ENCODE measurements around the gene UBE2C. TPM values are rescaled to one million over a fixed set of nuclear protein-coding genes. Genes with fewer than 3 reads are reported as not detected.

Gene UBE2C
- total RNA-seq, 1 experiment from 2014 or later: 268 TPM

DNA sequence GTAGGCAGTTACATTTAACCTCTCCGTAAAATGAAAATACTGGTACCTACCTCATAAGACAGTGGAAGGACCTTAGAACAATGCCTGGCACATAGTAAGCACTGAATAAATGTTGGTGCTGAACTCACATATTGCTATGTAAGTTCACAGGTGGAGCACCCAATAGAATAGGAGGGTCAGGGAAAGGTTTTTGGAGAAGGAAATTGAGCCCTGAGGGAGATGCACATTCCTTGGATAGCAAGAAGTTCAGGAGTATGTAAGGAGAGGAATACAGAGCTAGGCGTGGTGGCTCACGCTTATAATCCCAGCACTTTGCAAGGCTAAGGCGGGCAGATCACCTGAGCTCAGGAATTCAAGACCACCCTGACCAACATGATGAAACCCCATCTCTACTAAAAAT, 7.0 kb downstream of the UBE2C start:
- no peak overlapping the region; a peak in 1 of 5 replicates for H3K4me3 Mint-ChIP-seq
- Histone ChIP-seq H3K4me1 (ENCODE audit: insufficient read depth, low read length) (no peaks in the 10 kb centered on the region), H4K5ac (ENCODE audit: insufficient read length, low read depth, low read length) (no peak overlapping the region), H4K91ac (ENCODE audit: insufficient read length, low read depth, low read length) (no peak overlapping the region), H2BK120ac (ENCODE audit: low read depth, low read length, poor library complexity, severe bottlenecking) (no peak overlapping the region), H2AFZ (ENCODE audit: low read length) (no peak overlapping the region), H2BK20ac (ENCODE audit: low read depth, low read length, poor library complexity, severe bottlenecking) (no peak overlapping the region), H4K8ac (replicated peaks; ENCODE audit: insufficient read length, low read depth, low read length) (no peak overlapping the region), H3K27me3 (ENCODE audit: insufficient read depth, low read length) (no peaks in the 10 kb centered on the region; the same call in 1 of the 2 replicates), H2AK5ac (ENCODE audit: insufficient read length, low read length) (no peak overlapping the region), H3K27ac (ENCODE audit: insufficient read length, low read depth, low read length) (no peak overlapping the region), H3K9me3 (ENCODE audit: control insufficient read depth, low read depth, low read length) (no peaks in the 10 kb centered on the region), H3K79me2 (ENCODE audit: insufficient read depth, low read length) (no peaks in the 10 kb centered on the region), H2BK5ac (ENCODE audit: insufficient read length, low read length) (no peak overlapping the region), H3K56ac (ENCODE audit: insufficient read length, low read depth, low read length) (no peak overlapping the region), H3K18ac (ENCODE audit: insufficient read length, low read depth, low read length) (no peak overlapping the region), H3K4ac (ENCODE audit: low read depth, low read length) (no peak overlapping the region), H3T11ph (ENCODE audit: low read length) (no peak overlapping the region), H2BK15ac (ENCODE audit: low read depth, low read length) (no peak overlapping the region), H3K9ac (ENCODE audit: extremely low read depth, insufficient read length, low read length) (no peak overlapping the region), H3K14ac (ENCODE audit: insufficient read depth, low read length) (no peak overlapping the region), H2BK12ac (ENCODE audit: insufficient read length, low read depth, low read length) (no peak overlapping the region), H4K20me1 (ENCODE audit: control insufficient read depth, insufficient read depth, insufficient read length) (no peaks in the 10 kb centered on the region), H3K23ac (ENCODE audit: insufficient read length, low read depth, low read length) (no peak overlapping the region), H3K4me2 (ENCODE audit: insufficient read depth, insufficient read length, low read length) (no peak overlapping the region), H3K23me2 (ENCODE audit: insufficient read length, low read depth, low read length, poor library complexity, severe bottlenecking) (no peaks in the 10 kb centered on the region), H3K79me1 (ENCODE audit: insufficient read depth, low read depth, low read length, poor library complexity, severe bottlenecking) (peaks cover under 1% of the 10 kb centered on the region)
- H3K36me3 Mint-ChIP-seq (ENCODE audit: insufficient read depth in 1 of 3, low read depth in 3 of 3): peaks cover 16 to 27% (median 23%) of the 10 kb centered on the region in 3 experiments
- TF ChIP-seq, protein P1, sequence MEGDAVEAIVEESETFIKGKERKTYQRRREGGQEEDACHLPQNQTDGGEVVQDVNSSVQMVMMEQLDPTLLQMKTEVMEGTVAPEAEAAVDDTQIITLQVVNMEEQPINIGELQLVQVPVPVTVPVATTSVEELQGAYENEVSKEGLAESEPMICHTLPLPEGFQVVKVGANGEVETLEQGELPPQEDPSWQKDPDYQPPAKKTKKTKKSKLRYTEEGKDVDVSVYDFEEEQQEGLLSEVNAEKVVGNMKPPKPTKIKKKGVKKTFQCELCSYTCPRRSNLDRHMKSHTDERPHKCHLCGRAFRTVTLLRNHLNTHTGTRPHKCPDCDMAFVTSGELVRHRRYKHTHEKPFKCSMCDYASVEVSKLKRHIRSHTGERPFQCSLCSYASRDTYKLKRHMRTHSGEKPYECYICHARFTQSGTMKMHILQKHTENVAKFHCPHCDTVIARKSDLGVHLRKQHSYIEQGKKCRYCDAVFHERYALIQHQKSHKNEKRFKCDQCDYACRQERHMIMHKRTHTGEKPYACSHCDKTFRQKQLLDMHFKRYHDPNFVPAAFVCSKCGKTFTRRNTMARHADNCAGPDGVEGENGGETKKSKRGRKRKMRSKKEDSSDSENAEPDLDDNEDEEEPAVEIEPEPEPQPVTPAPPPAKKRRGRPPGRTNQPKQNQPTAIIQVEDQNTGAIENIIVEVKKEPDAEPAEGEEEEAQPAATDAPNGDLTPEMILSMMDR (conservative IDR thresholded peaks at IDR 0.05): no peak
- peak overlapping the region in 1 of 3 experiments; percentile 69; a peak in 2 of 7 replicates for H3K27ac Mint-ChIP-seq
- peaks cover 22% of the 10 kb centered on the region for H3K27me3 Mint-ChIP-seq (ENCODE audit: low read depth)
- DNase-seq: no peak
- H3K4me1 Mint-ChIP-seq: peaks cover 14 to 21% of the 10 kb centered on the region in 2 experiments
- H3K9me3 Mint-ChIP-seq: no peaks in the 10 kb centered on the region; a peak in 1 of 5 replicates
- WGBS (ENCODE audit: extremely low coverage, insufficient read length, low lambda C conversion rate): no CpG with 5 or more reads among the region's 4 CpGs
